Measurements from ENCODE around the gene NGRN.
"Not testable (repeated sequence)": the region's sequence is repeated elsewhere in the genome, so short reads cannot be mapped to it uniquely, and the experiment has no call there.

The NGRN gene

GRCh38 chr15:90286678-90287077 lies 21.2 kb downstream of the NGRN start:
- no peaks in the 10 kb centered on the region for H3K4me1 ChIP-seq
- DNase-seq, result no peak
- no peaks in the 10 kb centered on the region for H3K9me3 ChIP-seq
- H3K36me3 ChIP-seq, result no peaks in the 10 kb centered on the region
- H3K4me3 ChIP-seq, result no peak overlapping the region
- H3K27me3 ChIP-seq, result no peaks in the 10 kb centered on the region
- intact Hi-C loops (cut with DNase I; ENCODE audit: low total_unique reads), result no loop called here
- TF ChIP-seq, protein P1, sequence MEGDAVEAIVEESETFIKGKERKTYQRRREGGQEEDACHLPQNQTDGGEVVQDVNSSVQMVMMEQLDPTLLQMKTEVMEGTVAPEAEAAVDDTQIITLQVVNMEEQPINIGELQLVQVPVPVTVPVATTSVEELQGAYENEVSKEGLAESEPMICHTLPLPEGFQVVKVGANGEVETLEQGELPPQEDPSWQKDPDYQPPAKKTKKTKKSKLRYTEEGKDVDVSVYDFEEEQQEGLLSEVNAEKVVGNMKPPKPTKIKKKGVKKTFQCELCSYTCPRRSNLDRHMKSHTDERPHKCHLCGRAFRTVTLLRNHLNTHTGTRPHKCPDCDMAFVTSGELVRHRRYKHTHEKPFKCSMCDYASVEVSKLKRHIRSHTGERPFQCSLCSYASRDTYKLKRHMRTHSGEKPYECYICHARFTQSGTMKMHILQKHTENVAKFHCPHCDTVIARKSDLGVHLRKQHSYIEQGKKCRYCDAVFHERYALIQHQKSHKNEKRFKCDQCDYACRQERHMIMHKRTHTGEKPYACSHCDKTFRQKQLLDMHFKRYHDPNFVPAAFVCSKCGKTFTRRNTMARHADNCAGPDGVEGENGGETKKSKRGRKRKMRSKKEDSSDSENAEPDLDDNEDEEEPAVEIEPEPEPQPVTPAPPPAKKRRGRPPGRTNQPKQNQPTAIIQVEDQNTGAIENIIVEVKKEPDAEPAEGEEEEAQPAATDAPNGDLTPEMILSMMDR (IDR thresholded peaks at IDR 0.05), result no peak
- no peak overlapping the region for H3K27ac ChIP-seq

DNA sequence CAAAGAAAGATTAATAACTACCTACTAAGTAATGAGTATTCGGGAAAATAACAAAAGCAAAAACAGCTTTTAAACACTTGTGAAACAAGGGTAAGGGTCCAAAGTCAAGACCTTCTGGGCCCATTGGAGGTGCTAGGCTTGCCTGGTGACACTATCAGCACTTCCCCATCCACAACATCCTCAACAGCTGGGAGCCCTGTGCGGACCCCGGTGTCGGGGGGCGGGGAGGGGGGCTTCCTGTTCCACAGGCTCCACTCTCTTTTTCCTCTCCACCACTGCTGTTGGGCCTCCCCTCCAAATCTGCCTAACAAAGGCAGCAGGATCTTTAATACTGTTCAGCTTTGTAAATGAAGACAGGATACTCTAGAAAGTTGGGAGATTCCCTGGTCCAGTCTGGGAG lies 21.6 kb downstream of the NGRN start:
- Histone ChIP-seq H3K27ac (no peak overlapping the region), H3K27me3 (no peaks in the 10 kb centered on the region), H3K9me3 (no peaks in the 10 kb centered on the region), H3K4me1 (no peaks in the 10 kb centered on the region), H3K36me3 (no peaks in the 10 kb centered on the region), H3K4me3 (no peak overlapping the region)
- intact Hi-C loops (cut with DNase I; ENCODE audit: low total_unique reads), result no loop called here
- TF ChIP-seq, protein P1 (IDR thresholded peaks at IDR 0.05), result no peak
- DNase-seq, result no peak

DNA sequence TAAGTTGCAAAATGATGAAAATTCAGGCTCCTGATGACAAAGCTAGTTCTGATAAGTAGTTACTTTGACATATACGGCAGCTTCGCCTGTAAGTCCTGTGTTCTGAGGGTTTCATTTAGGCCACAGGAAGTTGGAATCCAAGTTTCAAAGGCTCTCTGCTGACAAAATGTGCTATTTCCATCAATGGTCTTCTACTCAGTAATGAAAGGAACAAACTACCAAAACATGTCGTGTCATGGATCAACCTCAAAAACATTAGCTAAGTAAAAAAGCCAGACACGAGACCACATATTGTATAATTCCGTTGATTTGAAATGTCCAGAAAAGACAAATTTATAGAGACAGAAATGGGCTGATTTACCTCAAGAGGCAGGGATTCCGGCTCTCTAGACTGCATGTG lies 22.5 kb downstream of the NGRN start:
- TF ChIP-seq, protein P1 (IDR thresholded peaks at IDR 0.05), result no peak
- Histone ChIP-seq H3K9me3 (no peaks in the 10 kb centered on the region), H3K27me3 (no peaks in the 10 kb centered on the region), H3K27ac (no peak overlapping the region), H3K4me3 (no peak overlapping the region), H3K36me3 (no peaks in the 10 kb centered on the region), H3K4me1 (peaks cover 0 to under 1% (median 0%) of the 10 kb centered on the region in 4 donors)
- intact Hi-C loops (cut with DNase I; ENCODE audit: low total_unique reads), result no loop called here
- DNase-seq, result no peak

DNA sequence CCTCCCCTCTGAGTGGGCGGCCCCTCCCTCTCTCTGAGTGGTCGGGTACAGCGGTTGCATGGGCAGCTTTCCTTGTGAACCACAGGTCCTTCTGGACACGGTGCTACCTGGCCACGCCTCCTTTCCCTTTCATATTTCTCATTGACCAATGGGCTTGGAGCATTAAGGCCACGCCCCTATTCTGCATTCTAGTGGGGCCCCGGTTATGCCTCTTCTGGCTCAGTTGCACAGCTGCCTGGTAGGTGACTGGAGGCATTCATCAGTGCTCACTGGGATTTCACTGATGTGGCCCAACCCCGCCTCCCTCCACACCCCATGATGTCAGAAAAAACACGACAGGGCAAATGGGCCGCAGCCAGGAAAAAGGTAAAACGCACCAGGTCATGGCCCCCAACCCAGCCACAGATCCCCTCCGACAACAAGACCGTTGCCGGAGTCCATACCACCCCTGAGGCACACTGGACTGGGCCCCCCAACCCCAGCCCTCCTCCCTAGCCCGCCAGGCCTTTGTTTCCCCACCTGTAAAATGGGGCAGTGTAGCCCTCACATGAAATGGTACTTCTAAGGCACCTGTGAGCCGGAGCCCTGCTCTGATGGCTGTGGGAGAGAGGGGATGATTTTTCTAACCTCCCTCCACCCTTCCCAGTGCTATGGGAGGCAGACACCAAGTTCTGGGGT lies 26.3 kb downstream of the NGRN start:
- TF ChIP-seq, protein P1 (IDR thresholded peaks at IDR 0.05), result no peak
- intact Hi-C loops (cut with DNase I; ENCODE audit: low total_unique reads), result loop anchor here (10.0 kb wide), 1 partner anchor 193 kb away; no protein-coding TSS in a partner anchor
- Histone ChIP-seq H3K27me3 (no peaks in the 10 kb centered on the region), H3K27ac (no peak overlapping the region), H3K4me1 (peaks cover 0 to 38% (median 12%) of the 10 kb centered on the region in 4 donors), H3K4me3 (no peak overlapping the region), H3K36me3 (no peaks in the 10 kb centered on the region), H3K9me3 (no peaks in the 10 kb centered on the region)
- DNase-seq, result no peak

GRCh38 chr15:90293040-90293810 lies 27.8 kb downstream of the NGRN start:
- H3K27me3 ChIP-seq, H3K9me3 ChIP-seq, H3K36me3 ChIP-seq, H3K4me3 ChIP-seq: not testable (repeated sequence)
- intact Hi-C loops (cut with DNase I; ENCODE audit: low total_unique reads), result loop anchor here (10.0 kb wide), 1 partner anchor 192 kb away; no protein-coding TSS in a partner anchor
- TF ChIP-seq, protein P1 (IDR thresholded peaks at IDR 0.05), result peak; percentile 70 to 84
- Histone ChIP-seq H3K27ac (peak overlapping the region in 1 of 2 donors; percentile 87), H3K4me1 (peaks cover 0 to 52% (median 12%) of the 10 kb centered on the region in 4 donors)
- peak; percentile 48 to 86 for DNase-seq
